Large intestine (tissue), 3 donors: Measurements from ENCODE around the gene TMEM132A. TPM values are rescaled to one million over a fixed set of nuclear protein-coding genes. Genes with fewer than 3 reads are reported as not detected.
"Not testable (repeated sequence)": the region's sequence is repeated elsewhere in the genome, so short reads cannot be mapped to it uniquely, and the experiment has no call there.

Source experiments
- DNase-seq, 2 donors: peaks; one replicate each; pipeline versions ENCODE4 v3.0.0 to v3.0.0-alpha.2; 2013
- H3K27ac ChIP-seq: one replicate; pipeline ENCODE4 v1.5.1; 2013; ENCODE audit warnings: low read length
- H3K27me3 ChIP-seq: 2 replicates; pipeline ENCODE4 v1.6.1; 2013; ENCODE audit warnings: low read length; ENCODE audit not compliant: control insufficient read depth, insufficient read depth
- H3K36me3 ChIP-seq: 2 replicates; pipeline ENCODE4 v1.6.1; 2013; ENCODE audit warnings: low read length; ENCODE audit not compliant: control insufficient read depth, insufficient read depth
- H3K4me1 ChIP-seq: one replicate; pipeline ENCODE4 v1.6.1; 2013; ENCODE audit warnings: low read length; ENCODE audit not compliant: control insufficient read depth, insufficient read depth
- H3K4me3 ChIP-seq: one replicate; pipeline ENCODE4 v1.5.1; 2013; ENCODE audit warnings: low read length
- H3K9me3 ChIP-seq: one replicate; pipeline ENCODE4 v1.6.1; 2013; ENCODE audit warnings: mild to moderate bottlenecking, low read depth, low read length, moderate library complexity; ENCODE audit not compliant: control insufficient read depth
- WGBS: methylation state at CpG from one replicate; pipeline ENCODE4 v1.1.5; 2013; ENCODE audit warnings: low lambda C conversion rate; ENCODE audit not compliant: insufficient coverage; 5-methylcytosine and 5-hydroxymethylcytosine counted together
- polyA plus RNA-seq: library from polyadenylated mRNA; unstranded; fragments of 120-200 nt; gene quantifications from one replicate; pipeline ENCODE4 v1.2.1, GENCODE V29; 2013

TMEM132A gene
- polyA plus RNA-seq, 1 donor: 19.6 TPM

GRCh38 chr11:60973699-60974098 lies 49.4 kb downstream of the TMEM132A start:
- 83% methylated on average over 1 of the region's 6 CpGs for WGBS
- no peak for DNase-seq
- Histone ChIP-seq H3K4me3 (no peak overlapping the region), H3K9me3 (no peaks in the 10 kb centered on the region), H3K27ac (no peak overlapping the region), H3K4me1 (no peaks in the 10 kb centered on the region), H3K27me3 (no peaks in the 10 kb centered on the region), H3K36me3 (no peaks in the 10 kb centered on the region)

- not testable (repeated sequence) for H3K9me3 ChIP-seq, H3K27ac ChIP-seq, H3K36me3 ChIP-seq, H3K27me3 ChIP-seq, H3K4me1 ChIP-seq, DNase-seq, H3K4me3 ChIP-seq
- no CpG with 5 or more reads among the region's 13 CpGs for WGBS
Measured at GRCh38 chr11:60974316-60974715, 50.1 kb downstream of the TMEM132A start.

GRCh38 chr11:60974726-60975125 lies 50.5 kb downstream of the TMEM132A start:
- Histone ChIP-seq H3K9me3 (no peaks in the 10 kb centered on the region), H3K27ac (no peak overlapping the region), H3K36me3 (no peaks in the 10 kb centered on the region), H3K4me3 (no peak overlapping the region), H3K4me1 (no peaks in the 10 kb centered on the region), H3K27me3 (no peaks in the 10 kb centered on the region)
- WGBS: no CpG with 5 or more reads among the region's 6 CpGs
- no peak for DNase-seq

- H3K9me3 ChIP-seq: no peaks in the 10 kb centered on the region
- no peaks in the 10 kb centered on the region for H3K36me3 ChIP-seq
- no CpG with 5 or more reads among the region's 4 CpGs for WGBS
- no peak overlapping the region for H3K4me3 ChIP-seq
- H3K4me1 ChIP-seq: no peaks in the 10 kb centered on the region
- DNase-seq: no peak
- no peaks in the 10 kb centered on the region for H3K27me3 ChIP-seq
- no peak overlapping the region for H3K27ac ChIP-seq
Measured at GRCh38 chr11:60977224-60977623, 53.0 kb downstream of the TMEM132A start.

- H3K4me3 ChIP-seq: no peak overlapping the region
- no peaks in the 10 kb centered on the region for H3K9me3 ChIP-seq
- no peaks in the 10 kb centered on the region for H3K27me3 ChIP-seq
- no peaks in the 10 kb centered on the region for H3K36me3 ChIP-seq
- no peaks in the 10 kb centered on the region for H3K4me1 ChIP-seq
- H3K27ac ChIP-seq: no peak overlapping the region
- no peak for DNase-seq
Measured at GRCh38 chr11:60977836-60978235, 53.6 kb downstream of the TMEM132A start.

GRCh38 chr11:60978546-60979380 lies 54.5 kb downstream of the TMEM132A start:
- H3K27ac ChIP-seq: no peak overlapping the region

GRCh38 chr11:60981515-60981914 lies 57.3 kb downstream of the TMEM132A start:
- DNase-seq: no peak
- Histone ChIP-seq H3K27ac (no peak overlapping the region), H3K4me3 (no peak overlapping the region), H3K9me3 (no peaks in the 10 kb centered on the region), H3K36me3 (no peaks in the 10 kb centered on the region), H3K4me1 (no peaks in the 10 kb centered on the region), H3K27me3 (no peaks in the 10 kb centered on the region)
- no CpG with 5 or more reads among the region's 12 CpGs for WGBS

More at GRCh38 chr11:60978546-60979380, 54.5 kb downstream of the TMEM132A start:
- Histone ChIP-seq H3K36me3 (no peaks in the 10 kb centered on the region), H3K4me3 (no peak overlapping the region), H3K9me3 (no peaks in the 10 kb centered on the region), H3K27me3 (no peaks in the 10 kb centered on the region), H3K4me1 (no peaks in the 10 kb centered on the region)
- DNase-seq: no peak
- no CpG with 5 or more reads among the region's 10 CpGs for WGBS

- H3K27me3 ChIP-seq: no peaks in the 10 kb centered on the region
- H3K4me3 ChIP-seq: no peak overlapping the region
- H3K4me1 ChIP-seq: no peaks in the 10 kb centered on the region
- WGBS: no CpG with 5 or more reads among the region's 8 CpGs
- H3K27ac ChIP-seq: no peak overlapping the region
- DNase-seq: no peak
- H3K36me3 ChIP-seq: no peaks in the 10 kb centered on the region
- H3K9me3 ChIP-seq: no peaks in the 10 kb centered on the region
Measured at GRCh38 chr11:60982184-60982583, 57.9 kb downstream of the TMEM132A start.

GRCh38 chr11:60984149-60984548 lies 59.9 kb downstream of the TMEM132A start:
- Histone ChIP-seq H3K9me3 (no peaks in the 10 kb centered on the region), H3K27ac (no peak overlapping the region), H3K36me3 (no peaks in the 10 kb centered on the region), H3K4me3 (no peak overlapping the region), H3K27me3 (peaks cover 7% of the 10 kb centered on the region), H3K4me1 (no peaks in the 10 kb centered on the region)
- DNase-seq: no peak
- WGBS: no CpG with 5 or more reads among the region's 6 CpGs

GRCh38 chr11:60984636-60985035 lies 60.4 kb downstream of the TMEM132A start:
- peaks cover 12% of the 10 kb centered on the region for H3K27me3 ChIP-seq
- H3K27ac ChIP-seq: no peak overlapping the region
- H3K4me1 ChIP-seq: no peaks in the 10 kb centered on the region
- DNase-seq: no peak
- no peaks in the 10 kb centered on the region for H3K36me3 ChIP-seq
- no peaks in the 10 kb centered on the region for H3K9me3 ChIP-seq
- no peak overlapping the region for H3K4me3 ChIP-seq
- WGBS: 92% methylated on average over 2 of the region's 4 CpGs

- Histone ChIP-seq H3K36me3 (no peaks in the 10 kb centered on the region), H3K27me3 (peaks cover 12% of the 10 kb centered on the region), H3K4me3 (no peak overlapping the region), H3K4me1 (no peaks in the 10 kb centered on the region), H3K9me3 (no peaks in the 10 kb centered on the region), H3K27ac (no peak overlapping the region)
- DNase-seq: no peak
- 78% methylated on average over 1 of the region's 2 CpGs for WGBS
Measured at GRCh38 chr11:60985501-60985900, 61.2 kb downstream of the TMEM132A start.
